Stimulated activated CD4-positive, alpha-beta T cell treated with anti-CD3 and anti-CD28 coated beads, Interleukin-1b, Interleukin-23, amount 100 ng/mL, for 48 hours (primary cell): Measurements from ENCODE around the gene AKAP9.
"Not testable (repeated sequence)": the region's sequence is repeated elsewhere in the genome, so short reads cannot be mapped to it uniquely, and the experiment has no call there.

Source experiments
- DNase-seq: peaks from one replicate; pipeline ENCODE4 v3.0.0-alpha.2; 2020

The AKAP9 gene

GRCh38 chr7:92135052-92135889 is 194.6 kb downstream of the AKAP9 start:
- DNase-seq, result no peak

- no peak for DNase-seq
Measured at GRCh38 chr7:92137557-92137956, 196.9 kb downstream of the AKAP9 start.

GRCh38 chr7:92141161-92141560 is 200.5 kb downstream of the AKAP9 start:
- no peak for DNase-seq

GRCh38 chr7:92142791-92143190 is 202.1 kb downstream of the AKAP9 start:
- not testable (repeated sequence) for DNase-seq

GRCh38 chr7:92143192-92143880 is 202.7 kb downstream of the AKAP9 start:
- DNase-seq, result not testable (repeated sequence)

- no peak for DNase-seq
Measured at GRCh38 chr7:92149736-92150239, 209.1 kb downstream of the AKAP9 start.

- DNase-seq, result no peak
Measured at GRCh38 chr7:92150450-92151017, 209.9 kb downstream of the AKAP9 start.

GRCh38 chr7:92155108-92155739 is 214.6 kb downstream of the AKAP9 start:
- DNase-seq, result no peak

GRCh38 chr7:92156990-92157389 is 216.3 kb downstream of the AKAP9 start:
- DNase-seq, result no peak

- DNase-seq, result no peak
Measured at GRCh38 chr7:92158660-92159575, 218.3 kb downstream of the AKAP9 start.
